ENCODE measurements around the gene MT3.

DNA sequence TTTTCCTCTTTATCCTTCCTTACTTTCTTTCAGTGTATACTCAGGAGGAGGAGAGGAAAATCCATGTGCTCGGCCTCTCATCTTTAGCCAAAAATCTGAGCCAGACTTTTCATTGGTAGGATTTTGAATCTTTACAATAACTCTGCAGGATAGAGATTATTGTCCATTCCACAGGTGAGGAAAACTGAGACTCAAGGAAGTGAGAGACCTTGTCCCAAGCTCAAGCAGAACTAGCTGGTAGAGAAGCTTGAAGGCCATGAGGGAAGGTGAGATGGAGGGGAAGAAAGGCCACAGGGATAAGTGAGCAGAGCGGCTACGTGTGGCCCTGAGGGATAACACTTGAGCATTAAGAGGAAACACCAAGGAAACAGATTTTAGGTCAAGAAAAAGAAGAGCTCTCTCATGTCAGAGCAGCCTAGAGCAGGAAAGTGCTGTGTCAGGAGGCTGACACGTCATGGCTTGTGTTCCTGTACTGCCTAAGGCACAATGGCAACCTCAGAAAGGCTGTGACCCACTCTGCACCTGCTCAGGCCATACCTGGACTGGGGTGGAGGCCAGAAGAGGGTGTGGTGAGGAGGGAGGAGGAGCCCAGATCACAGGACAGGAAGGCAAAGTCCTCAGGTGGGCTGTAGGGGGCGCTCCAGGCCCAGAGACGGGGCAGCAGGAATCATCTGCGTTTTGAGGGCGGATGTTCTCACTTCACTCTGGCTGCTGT is 12.6 kb upstream of the MT3 start:
- no peak for TF ChIP-seq POLR2AphosphoS5 (IDR thresholded peaks at IDR 0.05)
- TF ChIP-seq, protein P1, sequence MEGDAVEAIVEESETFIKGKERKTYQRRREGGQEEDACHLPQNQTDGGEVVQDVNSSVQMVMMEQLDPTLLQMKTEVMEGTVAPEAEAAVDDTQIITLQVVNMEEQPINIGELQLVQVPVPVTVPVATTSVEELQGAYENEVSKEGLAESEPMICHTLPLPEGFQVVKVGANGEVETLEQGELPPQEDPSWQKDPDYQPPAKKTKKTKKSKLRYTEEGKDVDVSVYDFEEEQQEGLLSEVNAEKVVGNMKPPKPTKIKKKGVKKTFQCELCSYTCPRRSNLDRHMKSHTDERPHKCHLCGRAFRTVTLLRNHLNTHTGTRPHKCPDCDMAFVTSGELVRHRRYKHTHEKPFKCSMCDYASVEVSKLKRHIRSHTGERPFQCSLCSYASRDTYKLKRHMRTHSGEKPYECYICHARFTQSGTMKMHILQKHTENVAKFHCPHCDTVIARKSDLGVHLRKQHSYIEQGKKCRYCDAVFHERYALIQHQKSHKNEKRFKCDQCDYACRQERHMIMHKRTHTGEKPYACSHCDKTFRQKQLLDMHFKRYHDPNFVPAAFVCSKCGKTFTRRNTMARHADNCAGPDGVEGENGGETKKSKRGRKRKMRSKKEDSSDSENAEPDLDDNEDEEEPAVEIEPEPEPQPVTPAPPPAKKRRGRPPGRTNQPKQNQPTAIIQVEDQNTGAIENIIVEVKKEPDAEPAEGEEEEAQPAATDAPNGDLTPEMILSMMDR (IDR thresholded peaks at IDR 0.05) = peak; percentile 62 to 75 (median 70)
- TF ChIP-seq POLR2A (IDR thresholded peaks at IDR 0.05) = no peak

Measured in sigmoid colon (tissue), 4 donors.